ENCODE data around the gene MRGPRG.

Gene MRGPRG

DNA sequence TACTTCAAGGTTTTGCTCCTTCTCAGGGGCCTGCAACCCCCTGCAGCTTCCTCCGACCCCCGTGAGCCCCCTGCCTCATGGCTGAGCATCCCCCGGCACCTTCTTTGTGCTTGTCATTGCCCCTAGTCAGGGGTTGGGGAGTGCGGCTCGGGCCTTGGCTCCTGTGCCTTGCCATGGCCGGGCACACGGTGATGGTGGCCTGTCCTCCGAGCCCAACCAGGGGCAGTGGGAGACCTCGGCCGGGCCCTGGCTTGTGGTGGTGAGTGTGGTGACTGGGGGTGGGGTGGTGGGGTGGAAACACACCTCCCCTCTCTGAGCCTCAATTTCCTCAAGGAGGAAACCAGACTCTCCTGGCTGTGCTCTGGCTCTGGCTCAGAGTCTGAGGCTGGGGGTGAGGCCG lies 1.5 kb upstream of the MRGPRG start:
- H3K4me3 ChIP-seq (ENCODE audit: low read depth in 1 of 2, low read length in 2 of 2) = no peak overlapping the region
- no peaks in the 10 kb centered on the region for H3K9me3 ChIP-seq (ENCODE audit: control insufficient read depth in 1 of 2, low read length in 2 of 2)
- no peaks in the 10 kb centered on the region for H3K36me3 ChIP-seq (ENCODE audit: control insufficient read depth in 1 of 2, insufficient read depth in 2 of 2, low read length in 2 of 2)
- H3K4me1 ChIP-seq (ENCODE audit: control insufficient read depth in 1 of 2, insufficient read depth in 2 of 2, low read length in 2 of 2) = no peaks in the 10 kb centered on the region
- peaks cover 24 to 41% of the 10 kb centered on the region in 2 donors for H3K27me3 ChIP-seq (ENCODE audit: control insufficient read depth in 1 of 2, insufficient read depth in 2 of 2, low read length in 2 of 2)
- no peak overlapping the region for H3K27ac ChIP-seq (ENCODE audit: low read depth, low read length)
- H3K9ac ChIP-seq (ENCODE audit: low read depth in 1 of 2, low read length in 2 of 2) = no peak overlapping the region

DNA sequence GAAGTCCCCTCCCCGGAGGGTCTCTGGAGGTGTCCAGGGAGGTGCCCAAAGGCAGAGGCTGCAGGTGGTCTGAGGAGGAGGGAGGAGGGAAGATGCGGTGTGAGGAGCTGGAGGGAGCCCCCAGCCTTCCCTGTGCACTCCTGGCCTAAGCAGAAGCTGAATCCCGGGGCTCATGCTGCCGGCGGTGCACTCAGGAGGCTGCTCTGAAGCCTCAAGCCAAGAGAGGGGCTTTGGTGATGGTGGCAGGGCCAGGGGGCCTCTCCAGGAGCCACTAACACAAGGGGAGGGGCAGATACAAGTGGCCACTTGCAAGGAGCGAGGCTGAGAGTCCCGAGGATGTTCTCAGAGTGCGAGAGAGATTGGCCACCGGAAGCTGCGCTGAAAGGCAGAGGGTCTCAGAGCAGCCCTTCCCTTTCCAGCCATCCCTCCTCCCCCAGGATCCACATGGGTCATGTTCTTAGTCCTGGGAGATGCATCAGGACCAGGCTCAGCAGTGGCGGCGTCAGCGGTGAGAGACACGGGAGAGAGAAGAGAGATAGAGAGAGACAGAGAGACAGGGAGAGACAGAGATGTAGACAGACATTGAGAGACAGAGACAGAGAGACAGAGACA lies 774 bp upstream of the MRGPRG start:
- H3K27ac ChIP-seq (ENCODE audit: low read depth, low read length) = no peak overlapping the region
- no peaks in the 10 kb centered on the region for H3K4me1 ChIP-seq (ENCODE audit: control insufficient read depth in 1 of 2, insufficient read depth in 2 of 2, low read length in 2 of 2)
- H3K4me3 ChIP-seq (ENCODE audit: low read depth in 1 of 2, low read length in 2 of 2) = no peak overlapping the region
- no peaks in the 10 kb centered on the region for H3K36me3 ChIP-seq (ENCODE audit: control insufficient read depth in 1 of 2, insufficient read depth in 2 of 2, low read length in 2 of 2)
- peaks cover 24 to 43% of the 10 kb centered on the region in 2 donors for H3K27me3 ChIP-seq (ENCODE audit: control insufficient read depth in 1 of 2, insufficient read depth in 2 of 2, low read length in 2 of 2)
- no peak overlapping the region for H3K9ac ChIP-seq (ENCODE audit: low read depth in 1 of 2, low read length in 2 of 2)
- no peaks in the 10 kb centered on the region for H3K9me3 ChIP-seq (ENCODE audit: control insufficient read depth in 1 of 2, low read length in 2 of 2)

DNA sequence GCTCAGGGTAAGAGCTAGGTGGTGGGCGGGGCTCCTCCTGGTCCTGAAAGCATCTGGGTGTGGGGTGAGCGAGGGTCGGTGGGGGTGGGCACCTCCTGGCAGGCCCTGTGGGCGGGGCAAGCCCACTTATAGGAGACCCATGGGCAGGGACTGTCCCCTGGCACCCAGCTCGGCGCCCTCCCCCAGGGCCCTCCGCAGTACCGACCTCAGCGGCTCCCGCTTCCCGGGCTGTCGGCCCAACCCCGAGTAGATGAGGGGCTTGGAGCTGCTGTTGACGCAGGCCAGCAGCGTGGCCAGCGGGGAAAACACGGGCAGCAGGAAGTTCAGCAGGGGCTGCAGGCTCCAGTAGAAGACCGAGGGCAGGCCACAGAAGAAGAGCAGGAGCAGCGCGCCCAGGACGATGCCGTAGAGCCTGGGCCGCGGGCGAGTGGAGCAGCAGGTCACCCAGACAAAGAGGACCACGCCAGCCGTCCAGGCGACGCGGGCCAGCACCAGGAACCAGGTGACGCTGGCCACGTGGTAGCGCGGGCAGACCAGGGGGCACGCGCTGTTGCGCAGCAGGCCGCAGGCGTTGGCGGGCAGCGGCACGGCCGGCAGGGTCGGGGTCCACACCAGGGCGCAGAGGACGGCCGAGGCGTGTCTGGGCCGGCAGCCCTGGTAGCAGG lies 663 bp downstream of the MRGPRG start:
- Histone ChIP-seq H3K36me3 (ENCODE audit: control insufficient read depth in 1 of 2, insufficient read depth in 2 of 2, low read length in 2 of 2) (no peaks in the 10 kb centered on the region), H3K27ac (ENCODE audit: low read depth, low read length) (no peak overlapping the region), H3K4me3 (ENCODE audit: low read depth in 1 of 2, low read length in 2 of 2) (no peak overlapping the region), H3K27me3 (ENCODE audit: control insufficient read depth in 1 of 2, insufficient read depth in 2 of 2, low read length in 2 of 2) (peaks cover 24 to 42% of the 10 kb centered on the region in 2 donors), H3K4me1 (ENCODE audit: control insufficient read depth in 1 of 2, insufficient read depth in 2 of 2, low read length in 2 of 2) (no peaks in the 10 kb centered on the region), H3K9ac (ENCODE audit: low read depth in 1 of 2, low read length in 2 of 2) (no peak overlapping the region), H3K9me3 (ENCODE audit: control insufficient read depth in 1 of 2, low read length in 2 of 2) (no peaks in the 10 kb centered on the region)

DNA sequence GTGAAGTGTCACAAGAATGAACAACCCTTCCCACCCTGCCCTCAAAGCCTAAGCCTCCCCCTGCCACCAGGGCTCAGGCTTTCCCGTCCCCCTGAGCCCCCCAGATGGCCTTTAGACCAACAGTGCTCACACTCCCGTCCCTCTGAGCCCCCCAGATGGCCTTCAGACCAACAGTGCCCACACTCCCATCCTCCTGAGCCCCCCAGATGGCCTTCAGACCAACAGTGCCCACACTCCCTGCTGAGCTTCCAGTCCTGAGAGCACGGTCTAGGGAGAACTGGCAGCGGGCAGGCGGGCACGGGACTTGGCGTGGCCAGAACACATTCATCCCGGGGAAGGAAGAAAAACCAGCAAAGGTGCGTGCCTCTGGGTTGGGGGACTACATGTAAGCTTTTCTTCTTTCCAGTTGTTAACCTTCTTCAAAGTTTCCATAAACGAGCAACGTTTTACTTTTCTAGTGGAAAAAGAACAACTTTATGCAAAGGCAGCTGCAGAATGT lies 2.5 kb downstream of the MRGPRG start:
- peaks cover 18 to 24% of the 10 kb centered on the region in 2 donors for H3K27me3 ChIP-seq (ENCODE audit: control insufficient read depth in 1 of 2, insufficient read depth in 2 of 2, low read length in 2 of 2)
- H3K9me3 ChIP-seq (ENCODE audit: control insufficient read depth in 1 of 2, low read length in 2 of 2) = peaks cover 0 to 2% of the 10 kb centered on the region in 2 donors
- H3K27ac ChIP-seq (ENCODE audit: low read depth, low read length) = no peak overlapping the region
- no peaks in the 10 kb centered on the region for H3K36me3 ChIP-seq (ENCODE audit: control insufficient read depth in 1 of 2, insufficient read depth in 2 of 2, low read length in 2 of 2)
- no peak overlapping the region for H3K4me3 ChIP-seq (ENCODE audit: low read depth in 1 of 2, low read length in 2 of 2)
- H3K9ac ChIP-seq (ENCODE audit: low read depth in 1 of 2, low read length in 2 of 2) = no peak overlapping the region
- no peaks in the 10 kb centered on the region for H3K4me1 ChIP-seq (ENCODE audit: control insufficient read depth in 1 of 2, insufficient read depth in 2 of 2, low read length in 2 of 2)

DNA sequence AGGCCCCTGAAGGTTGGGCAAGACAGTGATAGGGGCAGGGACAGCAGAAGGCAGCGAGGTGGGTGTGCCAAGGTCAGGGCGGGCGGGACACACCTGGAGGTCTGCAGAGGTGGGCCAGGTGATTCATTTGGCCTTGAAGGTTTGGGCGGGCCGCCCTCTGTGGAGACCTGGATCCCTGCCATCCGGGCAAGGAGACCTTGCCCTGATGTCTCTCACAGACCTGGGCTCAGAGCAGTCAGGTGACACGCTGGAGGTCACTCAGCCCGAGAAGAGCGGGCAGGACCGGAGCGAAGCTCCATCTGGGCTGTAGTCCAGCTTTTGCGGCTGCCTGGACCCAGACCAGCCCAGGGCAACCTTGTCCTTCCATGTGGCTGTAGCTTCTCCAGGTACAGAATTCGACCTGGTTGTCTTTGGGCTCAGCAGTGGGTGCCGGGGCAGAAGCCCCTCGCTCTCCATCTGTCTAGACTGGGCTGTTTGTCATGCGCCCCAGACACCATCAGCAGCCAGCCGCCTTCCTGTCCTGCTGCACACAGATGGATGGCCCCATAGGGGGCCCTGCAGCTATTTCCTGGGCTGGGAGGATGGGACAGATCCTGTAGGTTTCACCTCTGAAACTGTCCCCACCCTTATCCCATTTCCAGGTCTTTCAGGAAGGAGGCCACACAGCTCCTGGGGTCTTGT lies 3.1 kb downstream of the MRGPRG start:
- Histone ChIP-seq H3K4me3 (ENCODE audit: low read depth in 1 of 2, low read length in 2 of 2) (no peak overlapping the region), H3K36me3 (ENCODE audit: control insufficient read depth in 1 of 2, insufficient read depth in 2 of 2, low read length in 2 of 2) (no peaks in the 10 kb centered on the region), H3K4me1 (ENCODE audit: control insufficient read depth in 1 of 2, insufficient read depth in 2 of 2, low read length in 2 of 2) (no peaks in the 10 kb centered on the region), H3K27ac (ENCODE audit: low read depth, low read length) (no peak overlapping the region), H3K27me3 (ENCODE audit: control insufficient read depth in 1 of 2, insufficient read depth in 2 of 2, low read length in 2 of 2) (peaks cover 14 to 20% of the 10 kb centered on the region in 2 donors), H3K9me3 (ENCODE audit: control insufficient read depth in 1 of 2, low read length in 2 of 2) (peaks cover 0 to 2% of the 10 kb centered on the region in 2 donors), H3K9ac (ENCODE audit: low read depth in 1 of 2, low read length in 2 of 2) (no peak overlapping the region)

DNA sequence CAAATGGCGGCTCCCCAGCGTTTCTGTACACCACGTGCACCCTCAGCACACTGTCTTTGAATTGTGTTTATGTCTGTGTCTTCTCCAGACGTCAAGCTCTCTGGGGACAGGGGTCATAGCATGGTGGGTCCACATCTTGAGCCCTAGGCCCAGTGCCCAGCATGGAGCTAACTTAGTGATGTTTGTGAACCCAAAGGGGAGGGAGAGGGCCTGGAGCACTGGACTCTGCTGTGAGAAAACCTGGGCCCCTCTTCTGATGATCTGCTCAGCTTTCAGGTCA lies 4.3 kb downstream of the MRGPRG start:
- no peaks in the 10 kb centered on the region for H3K36me3 ChIP-seq (ENCODE audit: control insufficient read depth in 1 of 2, insufficient read depth in 2 of 2, low read length in 2 of 2)
- H3K27me3 ChIP-seq (ENCODE audit: control insufficient read depth in 1 of 2, insufficient read depth in 2 of 2, low read length in 2 of 2) = peaks cover 14% of the 10 kb centered on the region in 2 donors

DNA sequence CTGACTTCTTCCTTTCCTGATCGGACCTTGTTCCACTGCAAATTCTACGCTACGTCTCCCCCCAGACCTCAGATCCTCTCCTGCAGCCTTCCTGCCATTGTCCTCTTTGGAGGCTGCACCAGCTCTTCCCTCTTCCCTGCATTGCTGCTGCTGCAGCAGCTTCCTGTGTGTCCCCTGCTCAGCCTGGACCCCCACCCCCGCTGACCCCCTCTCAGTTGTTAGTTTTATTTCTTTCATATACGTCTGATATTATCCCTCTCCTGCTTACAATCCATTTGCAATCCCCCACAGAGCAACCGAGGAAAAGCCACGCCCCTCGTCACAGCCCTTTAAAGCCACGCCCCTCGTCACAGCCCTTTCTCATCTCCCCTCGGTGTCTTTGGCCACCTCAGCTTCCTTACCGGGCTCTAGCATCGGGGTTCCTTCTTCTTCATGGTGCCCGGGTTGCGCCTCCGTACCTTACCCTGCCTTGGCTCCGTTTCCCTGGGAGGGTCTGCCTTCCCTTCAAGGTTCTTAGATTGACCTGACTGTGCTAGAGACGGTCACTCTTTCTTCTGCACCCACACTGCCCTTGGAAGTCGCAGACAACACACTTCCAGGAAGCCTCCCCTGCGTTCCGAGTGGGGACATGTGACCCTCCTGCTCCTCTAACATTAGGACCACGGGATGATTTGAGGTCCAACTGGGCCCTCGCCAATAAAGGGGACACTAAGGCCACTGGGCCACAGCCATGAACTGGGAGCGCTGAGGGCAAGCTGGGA lies 4.8 kb downstream of the MRGPRG start:
- Histone ChIP-seq H3K4me3 (ENCODE audit: low read depth in 1 of 2, low read length in 2 of 2) (no peak overlapping the region), H3K9ac (ENCODE audit: low read depth in 1 of 2, low read length in 2 of 2) (no peak overlapping the region), H3K27ac (ENCODE audit: low read depth, low read length) (no peak overlapping the region), H3K36me3 (ENCODE audit: control insufficient read depth in 1 of 2, insufficient read depth in 2 of 2, low read length in 2 of 2) (no peaks in the 10 kb centered on the region), H3K27me3 (ENCODE audit: control insufficient read depth in 1 of 2, insufficient read depth in 2 of 2, low read length in 2 of 2) (peaks cover 12 to 14% of the 10 kb centered on the region in 2 donors), H3K9me3 (ENCODE audit: control insufficient read depth in 1 of 2, low read length in 2 of 2) (peaks cover 0 to 2% of the 10 kb centered on the region in 2 donors), H3K4me1 (ENCODE audit: control insufficient read depth in 1 of 2, insufficient read depth in 2 of 2, low read length in 2 of 2) (no peaks in the 10 kb centered on the region)

More for the DNA sequence above, 4.3 kb downstream of the MRGPRG start:
- H3K9ac ChIP-seq (ENCODE audit: low read depth in 1 of 2, low read length in 2 of 2) = no peak overlapping the region
- H3K4me3 ChIP-seq (ENCODE audit: low read depth in 1 of 2, low read length in 2 of 2) = no peak overlapping the region
- H3K9me3 ChIP-seq (ENCODE audit: control insufficient read depth in 1 of 2, low read length in 2 of 2) = peaks cover 0 to 2% of the 10 kb centered on the region in 2 donors
- H3K4me1 ChIP-seq (ENCODE audit: control insufficient read depth in 1 of 2, insufficient read depth in 2 of 2, low read length in 2 of 2) = no peaks in the 10 kb centered on the region
- H3K27ac ChIP-seq (ENCODE audit: low read depth, low read length) = no peak overlapping the region

DNA sequence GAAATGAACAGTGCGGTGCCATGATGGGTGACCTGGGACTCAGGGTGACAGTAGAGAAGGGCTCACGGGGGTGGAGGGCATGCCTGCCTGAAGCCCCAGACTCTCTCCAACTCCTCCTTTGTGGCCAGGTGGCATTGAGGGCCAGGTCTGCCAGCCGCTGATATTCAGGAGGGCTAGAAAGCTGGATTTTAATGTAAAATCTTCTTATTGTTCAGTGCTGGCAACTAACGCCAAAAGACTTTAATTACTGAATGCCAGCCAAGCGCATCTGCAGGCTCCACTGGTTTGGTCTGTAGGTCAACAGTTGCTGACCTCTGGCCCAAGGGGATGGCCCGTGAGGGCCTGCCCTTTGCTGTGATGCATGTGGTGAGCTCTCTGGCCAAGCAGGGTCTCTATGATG lies 10.3 kb downstream of the MRGPRG start:
- Histone ChIP-seq H3K4me1 (ENCODE audit: control insufficient read depth in 1 of 2, insufficient read depth in 2 of 2, low read length in 2 of 2) (peaks cover 0 to 3% of the 10 kb centered on the region in 2 donors), H3K27ac (ENCODE audit: low read depth, low read length) (no peak overlapping the region), H3K36me3 (ENCODE audit: control insufficient read depth in 1 of 2, insufficient read depth in 2 of 2, low read length in 2 of 2) (no peaks in the 10 kb centered on the region), H3K9ac (ENCODE audit: low read depth in 1 of 2, low read length in 2 of 2) (no peak overlapping the region), H3K4me3 (ENCODE audit: low read depth in 1 of 2, low read length in 2 of 2) (no peak overlapping the region), H3K27me3 (ENCODE audit: control insufficient read depth in 1 of 2, insufficient read depth in 2 of 2, low read length in 2 of 2) (peaks cover 6 to 7% of the 10 kb centered on the region in 2 donors), H3K9me3 (ENCODE audit: control insufficient read depth in 1 of 2, low read length in 2 of 2) (peaks cover 0 to 2% of the 10 kb centered on the region in 2 donors)

DNA sequence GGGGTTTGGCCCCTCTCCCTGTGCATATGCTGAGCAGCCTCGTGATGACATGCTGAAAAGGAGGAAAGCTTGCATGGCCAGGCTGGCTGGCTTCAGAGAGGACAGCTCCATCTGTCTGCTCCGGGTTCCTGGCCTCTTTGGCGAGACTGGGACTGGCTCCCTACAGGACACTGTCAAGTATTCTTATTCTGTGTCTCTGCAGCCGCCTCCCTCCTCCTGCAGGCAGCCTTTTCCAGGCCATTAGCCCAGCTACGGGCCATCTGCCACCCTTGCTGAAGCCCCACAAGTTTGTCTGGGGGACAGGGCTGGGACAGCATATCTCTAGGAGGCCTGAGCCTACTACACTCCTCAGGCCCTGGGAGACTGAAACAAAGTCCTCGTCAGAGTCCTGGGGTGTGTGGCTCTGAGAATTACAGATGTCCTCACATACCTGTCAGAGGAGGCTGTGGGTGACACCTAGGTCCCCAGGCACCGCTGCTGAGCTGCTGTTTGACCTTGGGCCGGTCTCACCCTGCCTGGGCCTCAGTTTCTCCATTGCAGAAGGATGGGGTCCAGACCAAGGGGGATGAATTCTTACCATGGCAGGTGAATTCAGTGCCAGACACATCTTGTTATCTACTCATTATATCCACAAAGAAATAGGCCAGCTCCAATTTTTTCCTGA lies 11.0 kb downstream of the MRGPRG start:
- H3K4me1 ChIP-seq (ENCODE audit: control insufficient read depth in 1 of 2, insufficient read depth in 2 of 2, low read length in 2 of 2) = peaks cover 0 to 3% of the 10 kb centered on the region in 2 donors
- no peak overlapping the region for H3K9ac ChIP-seq (ENCODE audit: low read depth in 1 of 2, low read length in 2 of 2)
- H3K27ac ChIP-seq (ENCODE audit: low read depth, low read length) = no peak overlapping the region
- H3K27me3 ChIP-seq (ENCODE audit: control insufficient read depth in 1 of 2, insufficient read depth in 2 of 2, low read length in 2 of 2) = peaks cover 12 to 13% of the 10 kb centered on the region in 2 donors
- no peaks in the 10 kb centered on the region for H3K36me3 ChIP-seq (ENCODE audit: control insufficient read depth in 1 of 2, insufficient read depth in 2 of 2, low read length in 2 of 2)
- peaks cover 0 to 2% of the 10 kb centered on the region in 2 donors for H3K9me3 ChIP-seq (ENCODE audit: control insufficient read depth in 1 of 2, low read length in 2 of 2)
- H3K4me3 ChIP-seq (ENCODE audit: low read depth in 1 of 2, low read length in 2 of 2) = no peak overlapping the region

All from duodenal mucosa (tissue), 2 donors.